Measurements from ENCODE around the gene MALL.
"Not testable (repeated sequence)": the region's sequence is repeated elsewhere in the genome, so short reads cannot be mapped to it uniquely, and the experiment has no call there.

Gene MALL

DNA sequence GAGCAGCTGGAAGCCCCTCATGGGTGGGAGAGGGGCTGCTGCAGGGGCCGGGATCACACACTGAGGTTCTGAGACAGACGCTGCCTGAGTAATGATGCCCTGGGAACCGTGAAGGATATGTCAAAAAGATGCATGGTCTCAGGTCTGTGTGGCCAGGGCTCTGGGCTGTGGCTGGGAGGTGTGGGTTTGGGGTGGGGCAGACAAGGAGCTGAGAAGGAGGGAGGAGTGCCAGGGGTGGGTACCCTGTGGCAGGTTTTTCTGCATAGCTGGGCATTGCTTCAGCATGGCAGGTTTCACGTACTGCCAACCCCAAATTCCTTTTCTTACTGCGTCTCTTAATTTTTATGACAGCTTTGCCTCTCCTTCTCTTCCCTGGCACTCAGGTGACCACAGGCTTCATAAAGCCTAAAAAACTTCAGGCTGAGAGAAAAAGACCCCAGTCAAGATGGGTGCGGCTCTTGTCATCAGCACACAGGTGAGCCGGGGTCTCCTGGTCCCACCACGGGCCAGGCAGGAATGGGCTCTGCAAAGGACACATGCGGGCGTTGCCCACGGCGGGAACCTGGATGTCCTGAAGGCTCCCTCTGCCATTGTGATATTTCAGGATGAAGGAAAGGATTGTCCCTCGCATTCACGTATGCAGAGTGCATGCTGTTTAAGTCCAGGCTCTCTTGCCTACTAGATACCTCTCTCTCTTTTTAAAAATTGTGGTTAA lies 18.0 kb downstream of the MALL start:
- no peak for DNase-seq

GRCh38 chr2:110095994-110096633 lies 19.5 kb downstream of the MALL start:
- DNase-seq = no peak

GRCh38 chr2:110094884-110095534 lies 20.6 kb downstream of the MALL start:
- DNase-seq = not testable (repeated sequence)

DNA sequence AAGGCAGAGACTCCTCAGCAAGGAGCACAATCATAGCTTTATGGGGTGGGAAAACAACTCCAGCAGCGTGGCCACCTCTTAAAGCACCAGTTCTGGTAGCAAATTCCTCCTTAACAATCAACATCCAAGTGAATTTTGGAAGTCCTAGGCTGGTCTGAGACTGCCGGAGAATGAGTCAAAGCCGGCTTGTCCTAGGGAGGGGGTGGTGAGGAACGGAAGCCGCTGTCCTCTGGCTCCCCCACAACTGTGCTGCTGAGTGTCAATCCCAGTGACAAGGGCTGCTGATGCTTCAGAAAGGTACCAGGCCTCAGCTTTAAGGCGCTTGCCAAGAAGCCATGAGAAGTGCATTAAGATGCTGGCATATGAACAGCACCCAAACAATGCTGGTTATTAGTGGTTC lies 21.7 kb downstream of the MALL start:
- DNase-seq = not testable (repeated sequence)

- DNase-seq = not testable (repeated sequence)
Measured at GRCh38 chr2:110090164-110090563, 25.5 kb downstream of the MALL start.

- DNase-seq = not testable (repeated sequence)
Measured at GRCh38 chr2:110083757-110084156, 31.9 kb downstream of the MALL start.

GRCh38 chr2:110083162-110083561 lies 32.5 kb downstream of the MALL start:
- not testable (repeated sequence) for DNase-seq

DNA sequence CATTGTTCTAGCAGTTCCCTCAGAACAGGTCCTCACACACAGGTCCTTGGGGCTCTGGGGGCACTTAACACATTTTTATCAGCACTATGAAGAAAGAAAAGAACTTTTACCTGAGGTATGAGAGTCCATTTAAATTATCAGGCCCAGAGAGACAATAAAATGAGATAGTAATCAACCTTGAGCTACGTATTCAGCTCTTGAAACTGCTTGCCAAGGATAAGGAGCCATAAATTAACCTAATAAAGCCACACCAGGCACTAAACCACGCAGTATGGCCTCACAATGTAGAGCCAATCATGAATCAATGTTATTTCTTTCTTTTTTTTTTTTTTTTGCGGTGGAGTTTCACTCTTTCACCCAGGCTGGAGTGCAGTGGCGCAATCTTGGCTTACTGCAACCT lies 37.5 kb downstream of the MALL start:
- DNase-seq = not testable (repeated sequence)

DNA sequence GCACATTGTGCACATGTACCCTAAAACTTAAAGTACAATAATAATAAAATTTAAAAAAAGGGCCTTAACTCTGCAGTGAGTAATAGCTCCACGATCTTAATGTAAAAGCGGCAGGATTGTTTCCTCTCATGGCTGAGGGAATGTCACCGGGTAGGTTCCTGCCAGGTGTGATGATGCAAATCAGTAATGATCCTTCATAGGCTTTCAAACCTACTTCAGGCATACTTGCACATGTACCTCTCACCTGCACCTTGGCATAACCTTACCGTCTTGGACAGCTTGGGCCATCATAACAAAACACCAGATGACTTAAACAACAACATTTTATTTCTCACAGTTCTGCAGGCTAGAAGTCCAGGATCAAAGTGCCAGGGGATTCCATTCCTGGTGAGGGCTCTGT lies 39.7 kb downstream of the MALL start:
- not testable (repeated sequence) for DNase-seq

DNA sequence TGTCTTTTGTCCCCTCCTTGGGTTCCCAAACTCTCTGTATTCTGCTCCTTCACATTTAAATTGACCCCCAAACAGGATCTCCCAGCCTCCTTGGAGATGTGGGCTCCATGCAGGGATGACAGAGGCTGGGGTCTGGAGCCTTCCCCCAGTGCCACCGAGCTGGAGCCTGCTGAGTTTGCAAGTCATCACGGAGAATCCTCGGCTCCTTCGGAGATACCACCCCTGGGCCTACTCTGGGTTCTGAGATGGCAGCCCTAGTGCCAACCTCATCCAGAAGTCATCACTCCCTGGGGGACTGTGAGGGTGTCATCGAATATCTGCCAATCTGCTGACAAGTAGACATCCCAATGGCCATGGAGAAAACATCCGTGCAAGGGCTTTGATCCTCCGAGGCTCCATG lies 45.8 kb downstream of the MALL start:
- DNase-seq = not testable (repeated sequence)

DNA sequence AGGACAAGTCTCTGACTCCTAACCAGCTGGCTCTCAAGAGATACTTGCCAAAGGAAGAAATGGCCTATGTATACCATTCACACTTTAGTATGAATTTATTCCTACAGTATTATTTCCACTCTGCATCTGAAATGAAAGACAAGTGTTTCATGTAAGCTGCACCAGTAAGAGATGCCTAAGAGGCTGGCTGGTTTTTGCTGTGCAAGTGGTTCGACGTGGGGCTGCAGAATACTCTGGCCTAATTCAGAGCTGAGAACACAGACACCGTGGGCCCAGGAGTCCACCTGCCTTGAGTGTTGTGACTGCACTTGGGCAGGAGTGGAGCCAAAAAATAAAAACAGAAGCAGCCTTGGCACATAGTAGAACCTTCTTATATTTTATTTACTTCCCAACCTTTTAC lies 47.5 kb downstream of the MALL start:
- DNase-seq = not testable (repeated sequence)

DNA sequence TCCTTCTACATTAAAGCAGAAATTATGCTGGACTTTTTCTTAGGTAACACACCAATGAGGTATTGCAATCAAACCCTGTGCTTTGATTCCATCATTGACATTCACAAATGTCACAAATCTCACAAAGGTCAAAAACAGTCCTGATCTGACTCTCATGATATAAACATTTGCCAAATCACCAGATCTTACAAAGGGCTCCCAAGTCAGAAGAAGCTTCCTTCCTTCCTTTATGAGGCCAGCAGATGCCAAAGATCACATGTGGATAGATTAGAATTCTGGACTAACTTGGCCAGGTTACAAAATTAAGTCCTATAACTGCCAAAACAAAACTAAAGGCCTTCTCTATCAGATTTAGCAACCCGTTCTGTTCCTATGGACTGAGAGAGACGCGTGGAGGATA lies 53.3 kb downstream of the MALL start:
- not testable (repeated sequence) for DNase-seq

DNA sequence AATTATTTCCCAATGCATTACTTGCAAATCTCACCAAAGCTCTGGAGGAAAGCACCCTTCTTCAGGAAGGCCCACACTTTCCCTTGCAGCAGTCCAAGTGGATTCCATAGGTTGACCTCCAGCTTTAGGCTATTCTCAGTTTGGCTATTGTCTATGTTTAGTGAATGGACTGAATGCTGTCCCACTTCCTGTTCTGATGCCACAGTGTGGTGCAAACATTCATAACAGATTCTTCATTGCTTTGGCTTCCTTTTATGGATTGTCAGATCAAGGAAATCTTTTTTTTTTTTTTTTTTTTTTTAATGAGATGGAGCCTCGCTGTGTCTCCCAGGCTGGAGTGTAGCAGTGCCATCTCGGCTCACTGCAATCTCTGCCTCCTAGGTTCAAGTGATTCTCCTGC lies 55.1 kb downstream of the MALL start:
- not testable (repeated sequence) for DNase-seq

GRCh38 chr2:110059694-110060358 lies 55.8 kb downstream of the MALL start:
- DNase-seq = not testable (repeated sequence)

GRCh38 chr2:110059009-110059693 lies 56.5 kb downstream of the MALL start:
- DNase-seq = not testable (repeated sequence)

DNA sequence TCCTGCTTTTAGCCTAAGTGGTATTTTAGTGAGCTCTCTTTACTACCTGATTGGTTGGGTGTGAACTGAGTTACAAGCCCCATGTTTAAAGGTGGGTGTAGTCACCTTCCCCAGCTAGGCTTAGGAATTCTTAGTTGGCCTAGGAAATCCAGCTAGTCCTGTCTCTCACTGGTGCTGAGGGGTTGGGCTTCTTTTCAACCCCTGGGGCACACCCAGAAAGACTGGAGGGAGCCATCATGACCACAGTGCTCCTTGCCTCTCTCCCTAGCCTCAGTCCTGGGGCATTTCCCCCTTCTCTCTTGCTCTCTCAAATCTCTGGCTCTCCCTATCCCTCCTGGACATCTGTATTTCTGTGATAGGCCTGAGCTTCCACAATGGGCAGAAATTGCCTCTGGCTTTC lies 57.6 kb downstream of the MALL start:
- DNase-seq = not testable (repeated sequence)

DNA sequence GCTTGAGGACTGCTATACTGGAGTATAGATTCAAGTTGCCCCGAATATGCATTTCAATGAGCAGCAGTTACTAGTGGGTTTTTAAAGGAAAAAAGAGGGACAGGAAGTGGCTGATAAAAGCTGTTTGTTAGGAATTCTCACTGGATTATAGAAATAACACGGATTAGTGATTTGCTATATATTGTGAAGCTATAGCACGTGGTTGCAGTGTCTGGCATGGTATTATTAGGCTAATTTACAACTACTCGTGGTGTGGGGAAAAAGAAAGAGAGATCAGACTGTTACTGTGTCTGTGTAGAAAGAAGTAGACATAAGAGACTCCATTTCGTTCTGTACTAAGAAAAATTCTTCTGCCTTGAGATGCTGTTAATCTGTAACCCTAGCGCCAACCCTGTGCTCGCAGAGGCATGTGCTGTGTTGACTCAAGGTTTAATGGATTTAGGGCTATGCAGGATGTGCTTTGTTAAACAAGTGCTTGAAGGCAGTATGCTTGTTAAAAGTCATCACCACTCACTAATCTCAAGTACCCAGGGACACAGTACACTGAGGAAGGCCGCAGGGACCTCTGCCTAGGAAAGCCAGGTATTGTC lies 59.7 kb downstream of the MALL start:
- DNase-seq = not testable (repeated sequence)

- not testable (repeated sequence) for DNase-seq
Measured at GRCh38 chr2:110054521-110055407, 60.9 kb downstream of the MALL start.

- not testable (repeated sequence) for DNase-seq
Measured at GRCh38 chr2:110053688-110054087, 61.9 kb downstream of the MALL start.

GRCh38 chr2:110052166-110052565 lies 63.5 kb downstream of the MALL start:
- DNase-seq = not testable (repeated sequence)

GRCh38 chr2:110050222-110050621 lies 65.4 kb downstream of the MALL start:
- DNase-seq = not testable (repeated sequence)
